NCI-H2171 treated with DMSO at 0.1 percent for 48 hours (cell line): Measurements from ENCODE around the gene BOLA2B.
A peak's percentile ranks its signal among the peaks of the same experiment; 100 is the strongest.
"Not testable (repeated sequence)": the region's sequence is repeated elsewhere in the genome, so short reads cannot be mapped to it uniquely, and the experiment has no call there.

Source experiments
- DNase-seq: peaks from one replicate; lab custom pipeline; 2025; lab: John Stamatoyannopoulos, UW

BOLA2B gene

GRCh38 chr16:30184096-30184890 lies 9.2 kb downstream of the BOLA2B start:
- DNase-seq = peak; percentile 14

- peak; percentile 81 for DNase-seq
Measured at GRCh38 chr16:30183233-30184095, 10.0 kb downstream of the BOLA2B start, which contains the start of gene CORO1A. Gene CORO1A, plus strand, starts transcription at chr16:30183602. Its CDS starts 1,608 bp downstream, at chr16:30185210.

GRCh38 chr16:30180741-30181140 lies 12.7 kb downstream of the BOLA2B start:
- no peak for DNase-seq

GRCh38 chr16:30179931-30180330 lies 13.5 kb downstream of the BOLA2B start:
- no peak for DNase-seq

GRCh38 chr16:30179195-30179594 lies 14.3 kb downstream of the BOLA2B start:
- DNase-seq = no peak

GRCh38 chr16:30176876-30177275 lies 16.6 kb downstream of the BOLA2B start:
- DNase-seq = not testable (repeated sequence)

GRCh38 chr16:30173054-30173453 lies 20.4 kb downstream of the BOLA2B start:
- no peak for DNase-seq

- DNase-seq = not testable (repeated sequence)
Measured at GRCh38 chr16:30170145-30170544, 23.3 kb downstream of the BOLA2B start.

GRCh38 chr16:30169416-30169815 lies 24.1 kb downstream of the BOLA2B start:
- DNase-seq = not testable (repeated sequence)

- not testable (repeated sequence) for DNase-seq
Measured at GRCh38 chr16:30168746-30169145, 24.7 kb downstream of the BOLA2B start.

- no peak for DNase-seq
Measured at GRCh38 chr16:30166202-30166902, 27.1 kb downstream of the BOLA2B start.

- DNase-seq = no peak
Measured at GRCh38 chr16:30163538-30163937, 29.9 kb downstream of the BOLA2B start.

GRCh38 chr16:30157214-30157613 lies 36.3 kb downstream of the BOLA2B start:
- no peak for DNase-seq

GRCh38 chr16:30155188-30155587 lies 38.3 kb downstream of the BOLA2B start:
- no peak for DNase-seq

- no peak for DNase-seq
Measured at GRCh38 chr16:30152517-30152916, 40.9 kb downstream of the BOLA2B start.

GRCh38 chr16:30151091-30151490 lies 42.4 kb downstream of the BOLA2B start:
- no peak for DNase-seq

GRCh38 chr16:30149250-30149930 lies 44.1 kb downstream of the BOLA2B start:
- DNase-seq = no peak

GRCh38 chr16:30147843-30148510 lies 45.5 kb downstream of the BOLA2B start:
- DNase-seq = no peak

GRCh38 chr16:30145657-30146056 lies 47.8 kb downstream of the BOLA2B start:
- DNase-seq = peak; percentile 43

- DNase-seq = no peak
Measured at GRCh38 chr16:30144917-30145316, 48.5 kb downstream of the BOLA2B start.

- DNase-seq = no peak
Measured at GRCh38 chr16:30144017-30144416, 49.4 kb downstream of the BOLA2B start.
